AG04450 (cell line): Measurements from ENCODE around the gene TMEM120B. TPM values are rescaled to one million over a fixed set of nuclear protein-coding genes. Genes with fewer than 3 reads are reported as not detected.

Experiments
- CTCF ChIA-PET: fragments of 300-600, 350-600 bp; formaldehyde crosslinking; extraction: SDS; loops from one replicate; lab custom pipeline; 2022; ENCODE audit warnings: antibody characterized with exemption, inconsistent platforms; lab: Charles Lee
- POLR2A ChIA-PET: fragments of 350-600 bp; formaldehyde crosslinking; extraction: SDS; loops from one replicate; lab custom pipeline; 2021; ENCODE audit warnings: antibody characterized with exemption, inconsistent platforms; lab: Yijun Ruan, JAX
- DNase-seq: peaks from one replicate; pipeline ENCODE4 v3.0.0-alpha.2; 2011; ENCODE audit warnings: low read depth, low spot score
- H3K27ac ChIP-seq: one replicate; pipeline ENCODE4 v1.5.1; 2012; ENCODE audit warnings: low read depth, low read length, control low read depth
- H3K27me3 ChIP-seq: one replicate; pipeline ENCODE4 v1.6.0; 2012; ENCODE audit warnings: low read length; ENCODE audit not compliant: control insufficient read depth, insufficient read depth
- H3K4me3 ChIP-seq: 2 replicates; pipeline ENCODE4 v1.5.1; 2011; ENCODE audit warnings: mild to moderate bottlenecking, low read depth, low read length, control low read depth
- H3K9me3 ChIP-seq: 2 replicates; pipeline ENCODE4 v1.5.1; 2012; ENCODE audit warnings: low read length; ENCODE audit not compliant: control insufficient read depth, insufficient read depth
- CTCF ChIP-seq: IDR thresholded peaks from 2 replicates; pipeline ENCODE4 v1.5.1; 2011; ENCODE audit warnings: low read depth, low read length, control low read depth, inconsistent platforms
- polyA plus RNA-seq: library from polyadenylated mRNA; depleted of rRNA; stranded (reverse); fragments of >200 nt; gene quantifications from 2 replicates; pipeline ENCODE4 v1.2.3, GENCODE V29; 2011

Gene TMEM120B
- polyA plus RNA-seq, 1 experiment, result 11.1 TPM

DNA sequence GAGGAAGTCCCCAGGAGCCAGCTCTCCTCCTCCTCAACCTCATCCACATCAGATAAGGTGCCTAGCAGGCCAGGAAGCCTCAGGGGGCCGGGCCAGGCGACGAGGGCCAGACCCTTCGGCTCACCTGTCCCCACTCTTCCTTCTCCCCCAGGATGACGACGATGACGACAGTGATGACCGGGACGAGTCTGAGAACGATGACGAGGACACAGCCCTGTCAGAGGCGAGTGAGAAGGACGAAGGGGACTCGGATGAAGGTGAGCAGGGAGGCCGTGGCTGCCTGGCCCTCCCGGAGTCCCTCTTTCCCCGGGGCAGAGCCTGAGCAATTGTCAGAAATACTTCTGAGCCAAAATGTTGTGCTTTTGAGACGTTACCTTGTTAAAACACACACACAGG lies 105.1 kb downstream of the TMEM120B start:
- ChIA-PET CTCF (no interaction called here), POLR2A (no interaction called here)
- no peak overlapping the region for H3K4me3 ChIP-seq
- H3K9me3 ChIP-seq, result no peaks in the 10 kb centered on the region; the same call in 1 of the 2 replicates
- H3K27ac ChIP-seq, result no peak overlapping the region
- DNase-seq, result no peak
- H3K27me3 ChIP-seq, result no peaks in the 10 kb centered on the region
- TF ChIP-seq CTCF, result no peak

- H3K9me3 ChIP-seq, result no peaks in the 10 kb centered on the region; the same call in 1 of the 2 replicates
- H3K4me3 ChIP-seq, result no peak overlapping the region
- POLR2A ChIA-PET, result no interaction called here
- CTCF ChIA-PET, result interaction anchor here (0.6 kb wide), 1 partner anchor 15 kb away, joined by 3 read pairs; no protein-coding TSS in a partner anchor
- no peak for DNase-seq
- no peak overlapping the region for H3K27ac ChIP-seq
- H3K27me3 ChIP-seq, result no peaks in the 10 kb centered on the region
- no peak for TF ChIP-seq CTCF
Observed at GRCh38 chr12:121819212-121819949, 106.8 kb downstream of the TMEM120B start.

DNA sequence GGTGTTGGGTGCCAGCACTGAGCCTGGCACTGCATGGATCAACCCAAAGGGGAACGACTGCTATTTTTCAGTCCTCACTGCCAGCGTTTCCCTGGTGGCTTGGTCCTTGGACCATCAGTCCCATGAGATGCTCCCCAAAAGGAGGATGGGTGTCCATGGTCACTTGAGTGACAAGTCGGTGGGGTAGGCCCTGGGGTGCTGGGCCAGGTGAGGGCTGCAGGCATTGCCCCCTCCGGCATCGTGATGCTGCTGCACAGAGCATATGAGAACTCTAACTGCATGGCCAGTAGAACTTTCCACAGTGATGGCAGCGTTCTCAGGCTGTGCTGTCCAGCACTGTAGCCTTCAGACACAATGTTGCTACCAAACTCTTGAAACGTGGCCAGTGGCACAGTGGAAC lies 107.5 kb downstream of the TMEM120B start:
- DNase-seq, result no peak
- Histone ChIP-seq H3K9me3 (no peaks in the 10 kb centered on the region; the same call in 1 of the 2 replicates), H3K4me3 (no peak overlapping the region), H3K27ac (no peak overlapping the region), H3K27me3 (no peaks in the 10 kb centered on the region)
- TF ChIP-seq CTCF, result no peak
- CTCF ChIA-PET, result interaction anchor here (1.0 kb wide), 1 partner anchor 8 kb away, joined by 3 read pairs; no protein-coding TSS in a partner anchor
- POLR2A ChIA-PET, result interaction anchor here (1.4 kb wide), 1 partner anchor 68 kb away, joined by 3 read pairs; the partner anchor contains the start of gene PSMD9

DNA sequence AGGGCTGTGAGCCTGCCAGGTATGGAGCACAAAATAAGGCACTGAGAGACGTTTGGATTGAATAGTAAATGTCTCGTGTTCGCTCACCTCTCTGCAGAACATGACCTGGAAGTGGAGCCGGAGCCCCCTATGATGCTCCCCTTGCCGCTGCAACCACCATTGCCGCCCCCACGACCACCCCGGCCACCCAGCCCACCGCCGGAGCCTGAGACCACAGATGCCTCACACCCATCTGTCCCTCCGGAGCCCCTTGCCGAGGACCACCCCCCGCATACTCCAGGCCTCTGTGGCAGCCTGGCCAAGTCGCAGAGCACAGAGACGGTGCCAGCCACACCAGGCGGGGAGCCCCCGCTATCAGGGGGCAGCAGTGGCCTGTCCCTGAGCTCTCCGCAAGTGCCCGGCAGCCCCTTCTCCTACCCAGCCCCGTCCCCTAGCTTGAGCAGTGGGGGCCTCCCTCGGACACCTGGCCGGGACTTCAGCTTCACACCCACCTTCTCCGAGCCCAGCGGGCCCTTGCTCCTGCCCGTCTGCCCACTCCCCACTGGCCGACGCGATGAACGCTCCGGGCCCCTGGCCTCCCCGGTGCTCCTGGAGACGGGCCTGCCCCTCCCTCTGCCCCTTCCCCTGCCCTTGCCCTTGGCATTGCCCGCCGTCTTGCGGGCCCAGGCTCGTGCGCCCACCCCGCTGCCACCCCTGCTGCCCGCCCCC lies 110.0 kb downstream of the TMEM120B start:
- ChIA-PET POLR2A (no interaction called here), CTCF (interaction anchor here (1.4 kb wide), 1 partner anchor 11 kb away, joined by 5 read pairs; no protein-coding TSS in a partner anchor)
- Histone ChIP-seq H3K27ac (no peak overlapping the region), H3K9me3 (no peaks in the 10 kb centered on the region; the same call in 1 of the 2 replicates), H3K27me3 (no peaks in the 10 kb centered on the region), H3K4me3 (no peak overlapping the region)
- TF ChIP-seq CTCF, result no peak
- DNase-seq, result no peak
